ENCODE data around the gene APOC3. TPM values are rescaled to one million over a fixed set of nuclear protein-coding genes. Genes with fewer than 3 reads are reported as not detected.

APOC3 gene
- polyA plus RNA-seq, 1 donor (not counting 4 experiments of a cell fraction or from before 2014, with no cell fraction given) = not detected

- DNase-seq (ENCODE audit: low read depth, low spot score) (no peak), FAIRE-seq (no peak)
- H3K4me2 ChIP-seq (ENCODE audit: control insufficient read depth, extremely low read depth, insufficient read depth, low read depth, low read length) = no peak overlapping the region
- TF ChIP-seq, protein P1, sequence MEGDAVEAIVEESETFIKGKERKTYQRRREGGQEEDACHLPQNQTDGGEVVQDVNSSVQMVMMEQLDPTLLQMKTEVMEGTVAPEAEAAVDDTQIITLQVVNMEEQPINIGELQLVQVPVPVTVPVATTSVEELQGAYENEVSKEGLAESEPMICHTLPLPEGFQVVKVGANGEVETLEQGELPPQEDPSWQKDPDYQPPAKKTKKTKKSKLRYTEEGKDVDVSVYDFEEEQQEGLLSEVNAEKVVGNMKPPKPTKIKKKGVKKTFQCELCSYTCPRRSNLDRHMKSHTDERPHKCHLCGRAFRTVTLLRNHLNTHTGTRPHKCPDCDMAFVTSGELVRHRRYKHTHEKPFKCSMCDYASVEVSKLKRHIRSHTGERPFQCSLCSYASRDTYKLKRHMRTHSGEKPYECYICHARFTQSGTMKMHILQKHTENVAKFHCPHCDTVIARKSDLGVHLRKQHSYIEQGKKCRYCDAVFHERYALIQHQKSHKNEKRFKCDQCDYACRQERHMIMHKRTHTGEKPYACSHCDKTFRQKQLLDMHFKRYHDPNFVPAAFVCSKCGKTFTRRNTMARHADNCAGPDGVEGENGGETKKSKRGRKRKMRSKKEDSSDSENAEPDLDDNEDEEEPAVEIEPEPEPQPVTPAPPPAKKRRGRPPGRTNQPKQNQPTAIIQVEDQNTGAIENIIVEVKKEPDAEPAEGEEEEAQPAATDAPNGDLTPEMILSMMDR (optimal IDR thresholded peaks at IDR 0.05 in 1 of 3, IDR thresholded peaks at IDR 0.05 in 1 of 3, conservative IDR thresholded peaks at IDR 0.05 in 1 of 3; ENCODE audit: extremely low read depth in 1 of 3, insufficient read depth in 2 of 3, low read length in 3 of 3) = no peak
- TF ChIP-seq EZH2 (IDR thresholded peaks at IDR 0.05; ENCODE audit: low read length) = no peak
- H3K4me3 ChIP-seq (ENCODE audit: control insufficient read depth in 2 of 3, extremely low read depth in 1 of 3, insufficient read depth in 2 of 3, low read depth in 1 of 3, low read length in 3 of 3) = no peak overlapping the region
- peaks cover under 1% of the 10 kb centered on the region for H3K4me1 ChIP-seq (ENCODE audit: control insufficient read depth, extremely low read depth, insufficient read depth, low read length)
- H3K36me3 ChIP-seq (ENCODE audit: control insufficient read depth in 2 of 2, extremely low read depth in 1 of 2, insufficient read depth in 2 of 2, low read length in 2 of 2) = peaks cover 10% of the 10 kb centered on the region in 2 experiments
- dilution Hi-C loops (cut with MboI; ENCODE audit: extremely low pct_ligation_motif_present, low sequenced_read_pairs) = no loop called here
- H4K20me1 ChIP-seq (ENCODE audit: control insufficient read depth, extremely low read depth, insufficient read depth, low read length) = no peaks in the 10 kb centered on the region
- no peaks in the 10 kb centered on the region for H3K9me3 ChIP-seq (ENCODE audit: control insufficient read depth, low read depth, low read length)
- H3K27ac ChIP-seq (ENCODE audit: control insufficient read depth, insufficient read depth, low read length) = no peak overlapping the region
- no peaks in the 10 kb centered on the region for H3K27me3 ChIP-seq (ENCODE audit: control insufficient read depth, extremely low read depth, insufficient read depth, low read length)
- H2AFZ ChIP-seq (ENCODE audit: control insufficient read depth, low read length) = no peak overlapping the region
- H3K9ac ChIP-seq (ENCODE audit: control insufficient read depth, extremely low read depth, insufficient read depth, low read length) = no peak overlapping the region
- no peaks in the 10 kb centered on the region for H3K9me1 ChIP-seq (ENCODE audit: control insufficient read depth, extremely low read depth, insufficient read depth, low read length)
- H3K79me2 ChIP-seq (ENCODE audit: control insufficient read depth, insufficient read depth, low read length) = no peaks in the 10 kb centered on the region
Measured at GRCh38 chr11:116840746-116841296, 11.1 kb downstream of the APOC3 start.

DNA sequence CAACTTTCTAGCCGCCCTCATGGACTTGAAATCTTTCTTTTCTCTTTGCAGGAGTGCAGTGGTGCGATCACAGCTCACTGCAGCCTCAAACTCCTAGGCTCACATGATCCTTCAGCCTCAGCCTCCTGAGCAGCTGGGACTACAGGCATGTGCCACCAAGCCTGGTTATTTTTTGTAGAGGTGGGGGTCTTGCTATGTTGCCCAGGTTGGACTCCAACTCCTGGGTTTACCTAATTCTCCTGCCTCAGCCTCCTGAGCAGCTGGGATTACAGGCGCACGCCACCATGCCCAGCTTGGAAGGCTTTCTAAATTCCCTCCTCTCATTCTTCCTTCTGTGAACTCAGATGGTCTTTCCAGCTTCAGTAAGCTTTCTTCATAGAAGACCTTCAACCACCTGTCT is 12.4 kb downstream of the APOC3 start:
- H3K9ac ChIP-seq (ENCODE audit: control insufficient read depth, extremely low read depth, insufficient read depth, low read length) = no peak overlapping the region
- no peaks in the 10 kb centered on the region for H3K4me1 ChIP-seq (ENCODE audit: control insufficient read depth, extremely low read depth, insufficient read depth, low read length)
- H3K36me3 ChIP-seq (ENCODE audit: control insufficient read depth in 2 of 2, extremely low read depth in 1 of 2, insufficient read depth in 2 of 2, low read length in 2 of 2) = peaks cover 18 to 20% of the 10 kb centered on the region in 2 experiments
- no peak for DNase-seq (ENCODE audit: low read depth, low spot score)
- no peak overlapping the region for H3K4me2 ChIP-seq (ENCODE audit: control insufficient read depth, extremely low read depth, insufficient read depth, low read depth, low read length)
- dilution Hi-C loops (cut with MboI; ENCODE audit: extremely low pct_ligation_motif_present, low sequenced_read_pairs) = no loop called here
- no peak for FAIRE-seq
- no peaks in the 10 kb centered on the region for H3K27me3 ChIP-seq (ENCODE audit: control insufficient read depth, extremely low read depth, insufficient read depth, low read length)
- no peak for TF ChIP-seq EZH2 (IDR thresholded peaks at IDR 0.05; ENCODE audit: low read length)
- H3K9me1 ChIP-seq (ENCODE audit: control insufficient read depth, extremely low read depth, insufficient read depth, low read length) = no peaks in the 10 kb centered on the region
- H3K9me3 ChIP-seq (ENCODE audit: control insufficient read depth, low read depth, low read length) = no peaks in the 10 kb centered on the region
- H3K4me3 ChIP-seq (ENCODE audit: control insufficient read depth in 2 of 3, extremely low read depth in 1 of 3, insufficient read depth in 2 of 3, low read depth in 1 of 3, low read length in 3 of 3) = no peak overlapping the region
- no peak overlapping the region for H2AFZ ChIP-seq (ENCODE audit: control insufficient read depth, low read length)
- H3K79me2 ChIP-seq (ENCODE audit: control insufficient read depth, insufficient read depth, low read length) = no peaks in the 10 kb centered on the region
- H3K27ac ChIP-seq (ENCODE audit: control insufficient read depth, insufficient read depth, low read length) = no peak overlapping the region
- no peaks in the 10 kb centered on the region for H4K20me1 ChIP-seq (ENCODE audit: control insufficient read depth, extremely low read depth, insufficient read depth, low read length)

- H2AFZ ChIP-seq (ENCODE audit: control insufficient read depth, low read length) = no peak overlapping the region
- no peaks in the 10 kb centered on the region for H4K20me1 ChIP-seq (ENCODE audit: control insufficient read depth, extremely low read depth, insufficient read depth, low read length)
- no peaks in the 10 kb centered on the region for H3K9me1 ChIP-seq (ENCODE audit: control insufficient read depth, extremely low read depth, insufficient read depth, low read length)
- no peak overlapping the region for H3K4me3 ChIP-seq (ENCODE audit: control insufficient read depth in 2 of 3, extremely low read depth in 1 of 3, insufficient read depth in 2 of 3, low read depth in 1 of 3, low read length in 3 of 3)
- no peaks in the 10 kb centered on the region for H3K79me2 ChIP-seq (ENCODE audit: control insufficient read depth, insufficient read depth, low read length)
- dilution Hi-C loops (cut with MboI; ENCODE audit: extremely low pct_ligation_motif_present, low sequenced_read_pairs) = no loop called here
- TF ChIP-seq EZH2 (IDR thresholded peaks at IDR 0.05; ENCODE audit: low read length) = no peak
- TF ChIP-seq, protein P1 (optimal IDR thresholded peaks at IDR 0.05 in 1 of 3, IDR thresholded peaks at IDR 0.05 in 1 of 3, conservative IDR thresholded peaks at IDR 0.05 in 1 of 3; ENCODE audit: extremely low read depth in 1 of 3, insufficient read depth in 2 of 3, low read length in 3 of 3) = no peak
- FAIRE-seq (no peak), DNase-seq (ENCODE audit: low read depth, low spot score) (no peak)
- no peak overlapping the region for H3K4me2 ChIP-seq (ENCODE audit: control insufficient read depth, extremely low read depth, insufficient read depth, low read depth, low read length)
- H3K9me3 ChIP-seq (ENCODE audit: control insufficient read depth, low read depth, low read length) = no peaks in the 10 kb centered on the region
- no peaks in the 10 kb centered on the region for H3K27me3 ChIP-seq (ENCODE audit: control insufficient read depth, extremely low read depth, insufficient read depth, low read length)
- H3K9ac ChIP-seq (ENCODE audit: control insufficient read depth, extremely low read depth, insufficient read depth, low read length) = no peak overlapping the region
- H3K27ac ChIP-seq (ENCODE audit: control insufficient read depth, insufficient read depth, low read length) = no peak overlapping the region
- no peaks in the 10 kb centered on the region for H3K4me1 ChIP-seq (ENCODE audit: control insufficient read depth, extremely low read depth, insufficient read depth, low read length)
- peaks cover 24 to 27% of the 10 kb centered on the region in 2 experiments for H3K36me3 ChIP-seq (ENCODE audit: control insufficient read depth in 2 of 2, extremely low read depth in 1 of 2, insufficient read depth in 2 of 2, low read length in 2 of 2)
Measured at GRCh38 chr11:116842909-116843308, 13.2 kb downstream of the APOC3 start.

All from keratinocyte (primary cell).